Bronchial epithelial cell (primary cell): ENCODE data around the gene BLTP3A. TPM values are rescaled to one million over a fixed set of nuclear protein-coding genes. Genes with fewer than 3 reads are reported as not detected.
"Not testable (repeated sequence)": the region's sequence is repeated elsewhere in the genome, so short reads cannot be mapped to it uniquely, and the experiment has no call there.

Experiments
- DNase-seq: peaks from one replicate; pipeline ENCODE4 v3.0.0-alpha.2; 2010; ENCODE audit warnings: low read depth
- FAIRE-seq: peaks from 2 replicates; lab custom pipeline; 2011; peaks lifted over from hg19 to GRCh38; lab: Jason Lieb, UNC
- H3K27me3 ChIP-seq: 2 replicates; pipeline ENCODE4 v1.5.1; 2011; ENCODE audit warnings: low read length; ENCODE audit not compliant: control insufficient read depth, insufficient read depth
- H3K36me3 ChIP-seq: 2 replicates; pipeline ENCODE4 v1.5.1; 2011; ENCODE audit warnings: low read length; ENCODE audit not compliant: control insufficient read depth, insufficient read depth
- H3K4me3 ChIP-seq: 2 replicates; pipeline ENCODE4 v1.5.1; 2011; ENCODE audit warnings: mild to moderate bottlenecking, low read depth, low read length, control low read depth
- CTCF ChIP-seq: IDR thresholded peaks from 2 replicates; pipeline ENCODE4 v1.5.1; 2011; ENCODE audit warnings: mild to moderate bottlenecking, moderate library complexity, low read length, control low read depth, inconsistent platforms; ENCODE audit not compliant: insufficient read depth, severe bottlenecking
- total RNA-seq: library from RNA; depleted of rRNA; stranded (reverse); fragments of >200 nt; gene quantifications from 2 replicates; pipeline ENCODE4 v1.2.1, GENCODE V29; 2014

The BLTP3A gene
- 7.8 and 8.2 TPM in 2 replicates for total RNA-seq

GRCh38 chr6:34791701-34792604 lies at the start of gene BLTP3A:
Gene BLTP3A, plus strand, starts transcription at chr6:34792083. Its CDS starts 168 bp downstream, at chr6:34792251.
- FAIRE-seq (no peak), DNase-seq (no peak)
- H3K27me3 ChIP-seq: no peaks in the 10 kb centered on the region
- peak within 1 kb of the TSS; percentile 78 for H3K4me3 ChIP-seq
- H3K36me3 ChIP-seq: no peaks in the 10 kb centered on the region
- no peak for TF ChIP-seq CTCF

GRCh38 chr6:34742094-34742493 lies 49.8 kb upstream of the BLTP3A start:
- Histone ChIP-seq H3K4me3 (no peak overlapping the region), H3K27me3 (no peaks in the 10 kb centered on the region), H3K36me3 (no peaks in the 10 kb centered on the region)
- no peak for TF ChIP-seq CTCF
- FAIRE-seq (no peak), DNase-seq (peak; percentile 29)

GRCh38 chr6:34743625-34744293 lies 48.1 kb upstream of the BLTP3A start:
- Histone ChIP-seq H3K27me3 (no peaks in the 10 kb centered on the region), H3K36me3 (no peaks in the 10 kb centered on the region), H3K4me3 (no peak overlapping the region)
- no peak for FAIRE-seq
- peak; percentile 42 for DNase-seq
- TF ChIP-seq CTCF: no peak

GRCh38 chr6:34744294-34744647 lies 47.6 kb upstream of the BLTP3A start:
- not testable (repeated sequence) for DNase-seq, H3K4me3 ChIP-seq, H3K36me3 ChIP-seq, FAIRE-seq, H3K27me3 ChIP-seq

GRCh38 chr6:34745277-34746103 lies 46.4 kb upstream of the BLTP3A start:
- Histone ChIP-seq H3K27me3 (no peaks in the 10 kb centered on the region), H3K36me3 (no peaks in the 10 kb centered on the region), H3K4me3 (no peak overlapping the region)
- no peak for TF ChIP-seq CTCF
- peak; percentile 93 for DNase-seq
- no peak for FAIRE-seq
